Measurements from ENCODE around the gene GOLT1B.
"Not testable (repeated sequence)": the region's sequence is repeated elsewhere in the genome, so short reads cannot be mapped to it uniquely, and the experiment has no call there.

GOLT1B gene, protein sequence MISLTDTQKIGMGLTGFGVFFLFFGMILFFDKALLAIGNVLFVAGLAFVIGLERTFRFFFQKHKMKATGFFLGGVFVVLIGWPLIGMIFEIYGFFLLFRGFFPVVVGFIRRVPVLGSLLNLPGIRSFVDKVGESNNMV

DNA sequence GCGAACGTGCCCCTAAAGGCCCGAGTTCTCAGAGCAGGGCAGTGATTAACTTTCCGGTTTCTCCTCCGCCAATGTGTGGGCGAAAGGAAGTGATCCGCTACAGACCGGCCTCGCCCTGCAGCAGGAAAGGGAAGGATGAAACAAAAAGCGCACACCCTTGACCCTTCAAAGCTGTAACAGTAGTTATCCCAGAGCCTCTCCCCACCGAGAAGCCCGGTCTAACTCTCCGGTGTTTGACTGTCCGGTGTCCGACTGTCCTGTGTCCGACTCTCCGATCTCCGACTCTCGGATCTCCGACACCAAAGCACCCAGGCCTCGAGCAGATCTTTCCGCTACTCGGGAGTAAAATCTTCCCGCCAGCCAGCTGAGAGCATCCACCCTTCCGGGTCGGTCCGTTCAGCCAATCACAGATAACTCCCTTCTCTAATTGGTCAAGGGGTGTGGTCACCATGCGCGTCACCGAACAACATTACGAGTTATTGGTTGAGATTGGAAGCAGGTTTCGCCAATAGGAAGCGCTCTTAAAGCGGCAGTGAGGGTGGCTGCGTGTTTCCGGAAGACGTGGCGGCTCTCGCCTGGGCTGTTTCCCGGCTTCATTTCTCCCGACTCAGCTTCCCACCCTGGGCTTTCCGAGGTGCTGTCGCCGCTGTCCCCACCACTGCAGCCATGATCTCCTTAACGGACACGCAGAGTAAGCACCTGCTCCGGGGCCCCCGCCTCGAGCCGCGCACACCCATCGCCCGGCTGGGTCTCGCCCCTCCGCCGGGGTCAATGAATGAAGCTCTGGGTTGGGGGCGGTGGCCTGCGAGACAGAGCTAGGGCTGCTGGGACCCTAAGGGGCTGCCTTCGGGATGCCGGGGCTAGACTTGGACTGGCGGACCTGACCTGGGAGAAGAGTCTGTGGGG lies at the start of gene GOLT1B, which contains the start of gene RECQL:
Gene GOLT1B (plus strand): TSS at position 532 of the 906 bp plus-strand sequence. CDS start 135 bp downstream, at position 667.
Gene RECQL (minus strand): TSS at position 378 of the 906 bp plus-strand sequence. CDS start 2,065 bp downstream, outside the sequence.
- in situ Hi-C loops (cut with HindIII; ENCODE audit: low pct_ligation_motif_present, low sequenced_read_pairs): no loop called here
- Histone ChIP-seq H3K27me3 (replicated peaks) (no peaks in the 10 kb centered on the region), H3K36me3 (replicated peaks) (peaks cover 29% of the 10 kb centered on the region), H3K27ac (peak within 1 kb of the TSS; percentile 100), H3K4me3 (ENCODE audit: low read depth, low read length) (peak within 1 kb of the TSS; percentile 98)
- peak; percentile 98 for DNase-seq
- TF ChIP-seq, protein P1, sequence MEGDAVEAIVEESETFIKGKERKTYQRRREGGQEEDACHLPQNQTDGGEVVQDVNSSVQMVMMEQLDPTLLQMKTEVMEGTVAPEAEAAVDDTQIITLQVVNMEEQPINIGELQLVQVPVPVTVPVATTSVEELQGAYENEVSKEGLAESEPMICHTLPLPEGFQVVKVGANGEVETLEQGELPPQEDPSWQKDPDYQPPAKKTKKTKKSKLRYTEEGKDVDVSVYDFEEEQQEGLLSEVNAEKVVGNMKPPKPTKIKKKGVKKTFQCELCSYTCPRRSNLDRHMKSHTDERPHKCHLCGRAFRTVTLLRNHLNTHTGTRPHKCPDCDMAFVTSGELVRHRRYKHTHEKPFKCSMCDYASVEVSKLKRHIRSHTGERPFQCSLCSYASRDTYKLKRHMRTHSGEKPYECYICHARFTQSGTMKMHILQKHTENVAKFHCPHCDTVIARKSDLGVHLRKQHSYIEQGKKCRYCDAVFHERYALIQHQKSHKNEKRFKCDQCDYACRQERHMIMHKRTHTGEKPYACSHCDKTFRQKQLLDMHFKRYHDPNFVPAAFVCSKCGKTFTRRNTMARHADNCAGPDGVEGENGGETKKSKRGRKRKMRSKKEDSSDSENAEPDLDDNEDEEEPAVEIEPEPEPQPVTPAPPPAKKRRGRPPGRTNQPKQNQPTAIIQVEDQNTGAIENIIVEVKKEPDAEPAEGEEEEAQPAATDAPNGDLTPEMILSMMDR (IDR thresholded peaks at IDR 0.05; ENCODE audit: low read depth, low read length, missing control alignments): no peak

DNA sequence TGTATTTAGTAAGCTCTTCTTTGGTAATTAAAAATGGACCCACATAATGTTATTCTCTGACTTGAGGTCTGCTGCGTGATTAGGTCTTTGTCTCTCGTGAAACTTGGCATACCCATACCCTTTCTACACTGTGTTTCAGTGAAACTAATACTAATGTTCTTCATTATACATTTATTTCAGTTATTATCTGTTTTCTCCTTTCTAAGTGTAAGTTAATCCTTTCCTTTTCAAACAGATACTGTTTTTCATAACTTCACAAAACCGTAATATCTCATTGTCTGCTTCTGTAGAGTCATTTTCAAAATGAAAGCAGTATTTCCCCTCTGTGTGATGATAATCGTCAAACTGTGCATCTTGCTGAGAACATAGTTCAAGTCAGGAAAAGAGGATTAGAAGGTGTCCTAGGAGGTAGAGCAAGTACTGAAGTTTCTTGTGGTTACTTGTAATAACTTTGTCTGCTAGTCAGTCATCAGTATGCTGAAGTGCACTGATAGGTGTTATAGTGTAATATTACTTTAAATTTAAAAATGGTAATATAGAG lies 48.2 kb upstream of the GOLT1B start:
- TF ChIP-seq, protein P1 (IDR thresholded peaks at IDR 0.05; ENCODE audit: low read depth, low read length, missing control alignments): no peak
- Histone ChIP-seq H3K4me3 (ENCODE audit: low read depth, low read length) (no peak overlapping the region), H3K27ac (no peak overlapping the region), H3K27me3 (replicated peaks) (no peaks in the 10 kb centered on the region), H3K36me3 (replicated peaks) (peaks cover 2% of the 10 kb centered on the region)
- no peak for DNase-seq
- in situ Hi-C loops (cut with HindIII; ENCODE audit: low pct_ligation_motif_present, low sequenced_read_pairs): no loop called here

DNA sequence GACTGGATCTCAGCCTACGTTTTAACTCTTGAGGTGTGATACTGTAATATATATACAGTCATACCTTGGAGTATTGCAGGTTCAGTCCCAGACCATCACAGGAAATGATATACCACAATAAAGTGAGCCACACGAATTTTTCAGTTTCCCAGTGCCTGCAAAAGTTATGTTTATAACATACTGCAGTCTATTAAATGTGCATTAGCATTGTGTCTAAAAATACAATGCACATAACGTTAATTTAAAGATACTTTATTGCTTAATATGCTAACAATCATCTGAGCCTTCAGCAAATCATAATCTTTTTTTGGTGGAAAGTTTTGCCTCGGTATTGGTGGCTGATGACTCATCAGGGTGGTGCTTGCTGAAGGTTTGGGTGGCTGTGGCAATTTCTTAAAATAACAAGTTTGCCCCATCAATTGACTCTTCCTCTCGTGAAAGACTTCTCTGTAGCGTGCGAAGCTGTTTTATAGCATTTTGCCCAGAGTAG lies 45.3 kb upstream of the GOLT1B start:
- Histone ChIP-seq H3K4me3 (ENCODE audit: low read depth, low read length) (no peak overlapping the region), H3K36me3 (replicated peaks) (peaks cover 2% of the 10 kb centered on the region), H3K27me3 (replicated peaks) (no peaks in the 10 kb centered on the region), H3K27ac (no peak overlapping the region)
- TF ChIP-seq, protein P1 (IDR thresholded peaks at IDR 0.05; ENCODE audit: low read depth, low read length, missing control alignments): no peak
- no peak for DNase-seq
- in situ Hi-C loops (cut with HindIII; ENCODE audit: low pct_ligation_motif_present, low sequenced_read_pairs): no loop called here

DNA sequence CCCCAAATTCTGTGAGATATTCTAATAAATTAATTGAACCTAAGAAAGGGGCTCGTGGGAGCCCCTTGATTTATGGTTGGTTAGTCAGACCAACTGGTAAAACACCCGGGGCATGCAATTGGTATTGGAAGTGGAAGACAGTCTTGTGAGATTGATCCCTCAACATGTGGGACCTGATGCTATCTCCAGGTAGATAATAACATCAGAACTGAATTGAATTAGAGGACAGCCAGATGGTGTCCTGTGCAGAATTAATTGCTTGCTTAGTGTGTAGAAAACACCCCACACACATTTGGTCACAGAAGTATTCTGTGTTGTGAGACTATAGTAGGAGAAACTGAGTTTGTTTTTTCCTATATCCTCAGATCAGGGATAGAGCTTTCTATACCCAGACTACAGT lies 42.1 kb upstream of the GOLT1B start:
- peaks cover 2% of the 10 kb centered on the region for H3K36me3 ChIP-seq (replicated peaks)
- in situ Hi-C loops (cut with HindIII; ENCODE audit: low pct_ligation_motif_present, low sequenced_read_pairs): no loop called here

DNA sequence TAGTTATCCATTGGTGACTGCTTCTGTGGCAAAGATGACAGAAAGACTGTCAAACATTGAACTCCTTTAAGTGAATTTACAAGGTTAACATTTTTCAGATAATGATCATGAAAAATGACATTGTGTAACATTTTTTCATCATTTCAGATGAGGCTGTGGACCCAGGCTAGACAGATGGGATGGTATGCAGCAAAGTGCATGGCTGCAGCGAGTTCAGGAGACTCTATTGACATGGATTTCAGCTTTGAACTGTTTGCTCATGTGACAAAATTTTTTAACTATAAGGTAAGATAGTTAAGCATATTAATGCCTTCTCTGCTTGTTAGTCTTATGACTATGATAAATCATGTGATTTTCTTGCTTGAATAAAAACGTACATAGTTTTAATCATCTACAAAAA lies 34.3 kb upstream of the GOLT1B start:
- H3K4me3 ChIP-seq (ENCODE audit: low read depth, low read length); DNase-seq; in situ Hi-C loops (cut with HindIII; ENCODE audit: low pct_ligation_motif_present, low sequenced_read_pairs); H3K27me3 ChIP-seq (replicated peaks); H3K27ac ChIP-seq: not testable (repeated sequence)
- peaks cover 11% of the 10 kb centered on the region for H3K36me3 ChIP-seq (replicated peaks)

More for the DNA sequence above, 42.1 kb upstream of the GOLT1B start:
- Histone ChIP-seq H3K4me3 (ENCODE audit: low read depth, low read length) (no peak overlapping the region), H3K27ac (no peak overlapping the region), H3K27me3 (replicated peaks) (no peaks in the 10 kb centered on the region)
- no peak for DNase-seq
- TF ChIP-seq, protein P1 (IDR thresholded peaks at IDR 0.05; ENCODE audit: low read depth, low read length, missing control alignments): no peak

DNA sequence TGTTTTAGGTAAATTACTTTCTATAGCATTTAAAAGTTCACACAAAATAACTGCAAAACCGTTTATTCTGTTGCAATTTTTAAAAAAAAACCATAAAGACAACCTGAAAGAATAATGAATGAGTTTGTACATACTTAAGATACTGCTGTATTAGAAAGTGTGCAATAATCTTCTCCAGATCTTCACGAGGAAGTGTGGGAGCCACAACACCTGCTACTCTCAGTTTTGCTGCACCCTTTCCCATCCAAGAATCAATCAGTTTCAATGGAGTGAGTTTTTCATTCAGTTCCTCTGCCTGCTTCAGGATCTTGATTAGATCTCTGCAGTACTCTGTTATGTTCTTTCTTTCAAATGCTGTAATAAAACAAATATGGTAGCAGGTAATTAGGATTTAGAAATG lies 30.3 kb upstream of the GOLT1B start:
- in situ Hi-C loops (cut with HindIII; ENCODE audit: low pct_ligation_motif_present, low sequenced_read_pairs): no loop called here
- Histone ChIP-seq H3K36me3 (replicated peaks) (peaks cover 45% of the 10 kb centered on the region), H3K27me3 (replicated peaks) (no peaks in the 10 kb centered on the region), H3K27ac (no peak overlapping the region), H3K4me3 (ENCODE audit: low read depth, low read length) (no peak overlapping the region)
- TF ChIP-seq, protein P1 (IDR thresholded peaks at IDR 0.05; ENCODE audit: low read depth, low read length, missing control alignments): no peak
- no peak for DNase-seq

All from brain microvascular endothelial cell (primary cell).